Endothelial cell of umbilical vein (primary cell): Measurements from ENCODE around the gene PPM1J. TPM values are rescaled to one million over a fixed set of nuclear protein-coding genes. Genes with fewer than 3 reads are reported as not detected.
A peak's percentile ranks its signal among the peaks of the same experiment; 100 is the strongest.

ENCODE experiments used
- BruUV-seq: library from RNA; stranded (reverse); fragments of 400-500 nt; replicated peaks from 2 replicates; lab custom pipeline; 2021; lab: Mats Ljungman, UMichigan
- CTCF ChIA-PET: fragments of 300-600, 350-600 bp; sonication (Branson Sonifier 250); formaldehyde crosslinking; loops from one replicate; lab custom pipeline; 2021; ENCODE audit warnings: antibody characterized with exemption, inconsistent platforms; lab: Charles Lee
- POLR2A ChIA-PET: fragments of 300-600, 350-600 bp; sonication (Branson Sonifier 250); formaldehyde crosslinking; loops from one replicate; lab custom pipeline; 2021; ENCODE audit warnings: antibody characterized with exemption, inconsistent platforms; lab: Charles Lee
- DNase-seq: peaks from one replicate; pipeline ENCODE4 v3.0.0-alpha.2; 2011; ENCODE audit warnings: low read depth, low spot score
- FAIRE-seq: peaks from 2 replicates; lab custom pipeline; 2011; peaks lifted over from hg19 to GRCh38; lab: Jason Lieb, UNC
- H2AFZ ChIP-seq: 2 replicates; pipeline ENCODE4 v1.6.0; 2012; ENCODE audit warnings: low read depth, low read length, control low read depth, inconsistent platforms
- H3K27ac ChIP-seq: 2 replicates; pipeline ENCODE4 v1.5.1; 2011; ENCODE audit warnings: low read depth, mild to moderate bottlenecking, control low read depth, low read length, moderate library complexity; ENCODE audit not compliant: insufficient read depth
- H3K27me3 ChIP-seq, 2 experiments: 2 replicates each; pipeline versions ENCODE4 v1.6.0 to v1.6.1; 2011; ENCODE audit warnings: low read length in 2 of 2, mixed read lengths in 1 of 2; ENCODE audit not compliant: control insufficient read depth in 2 of 2, insufficient read depth in 2 of 2
- H3K36me3 ChIP-seq, 2 experiments: 2 replicates in 1 of 2; 3 replicates in 1 of 2; pipeline ENCODE4 v1.5.1; 2011; ENCODE audit warnings: low read length in 2 of 2, mild to moderate bottlenecking in 1 of 2, moderate library complexity in 1 of 2; ENCODE audit not compliant: control insufficient read depth in 2 of 2, insufficient read depth in 2 of 2; ENCODE audit errors: extremely low read depth in 1 of 2
- H3K4me1 ChIP-seq: 3 replicates; pipeline ENCODE4 v1.5.1; 2011; ENCODE audit warnings: mild to moderate bottlenecking, low read length; ENCODE audit not compliant: control insufficient read depth, insufficient read depth; ENCODE audit errors: extremely low read depth
- H3K4me2 ChIP-seq: 2 replicates; pipeline ENCODE4 v1.6.1; 2011; ENCODE audit warnings: low read length, control low read depth, mixed read lengths; ENCODE audit not compliant: insufficient read depth
- H3K4me3 ChIP-seq, 3 experiments: fragments of 200-600 bp in 1 of 3; sonication (generic), shearing (Covaris generic) in 1 of 3; replicated peaks in 1 of 3; 2 replicates each; pipeline ENCODE4 v1.5.1; 2011 to 2016; ENCODE audit warnings: control low read depth in 3 of 3, low read length in 3 of 3, mild to moderate bottlenecking in 2 of 3, inconsistent platforms in 1 of 3, low read depth in 1 of 3, moderate library complexity in 1 of 3; ENCODE audit not compliant: insufficient read depth in 1 of 3
- H3K79me2 ChIP-seq: 2 replicates; pipeline ENCODE4 v1.6.0; 2012; ENCODE audit warnings: low read length, inconsistent platforms; ENCODE audit not compliant: control insufficient read depth, insufficient read depth
- H3K9ac ChIP-seq: replicated peaks from 2 replicates; pipeline ENCODE3; 2011; ENCODE audit warnings: low read length, control low read depth; ENCODE audit not compliant: insufficient read depth; ENCODE audit errors: extremely low read depth
- H3K9me1 ChIP-seq: replicated peaks from 3 replicates; pipeline ENCODE4 v1.6.0; 2011; ENCODE audit warnings: mild to moderate bottlenecking, low read length; ENCODE audit not compliant: control insufficient read depth, insufficient read depth; ENCODE audit errors: extremely low read depth
- H3K9me3 ChIP-seq: replicated peaks from 2 replicates; pipeline ENCODE4 v1.5.1; 2012; ENCODE audit warnings: low read length, inconsistent platforms; ENCODE audit not compliant: control insufficient read depth, insufficient read depth
- H4K20me1 ChIP-seq: replicated peaks from 2 replicates; pipeline ENCODE3; 2011; ENCODE audit warnings: mild to moderate bottlenecking, low read length; ENCODE audit not compliant: control insufficient read depth, insufficient read depth; ENCODE audit errors: extremely low read depth
- CTCF ChIP-seq, 2 donors: IDR thresholded peaks; 1 replicate in 1 of 2; 2 replicates in 1 of 2; pipeline ENCODE4 v1.5.1; 2011; ENCODE audit warnings: low read length in 2 of 2, mild to moderate bottlenecking in 2 of 2, moderate library complexity in 2 of 2, control low read depth in 1 of 2, inconsistent platforms in 1 of 2, low read depth in 1 of 2; ENCODE audit not compliant: insufficient read depth in 1 of 2; ENCODE audit errors: extremely low read depth in 1 of 2
- EZH2 ChIP-seq: IDR thresholded peaks from 2 replicates; pipeline ENCODE4 v1.6.1; 2012; ENCODE audit warnings: borderline replicate concordance, low read depth, mild to moderate bottlenecking, moderate library complexity, low read length, inconsistent platforms; ENCODE audit not compliant: severe bottlenecking
- FOS ChIP-seq: IDR thresholded peaks from 2 replicates; pipeline ENCODE4 v1.6.1; 2011; ENCODE audit warnings: mild to moderate bottlenecking, low read length, moderate library complexity, borderline replicate concordance; ENCODE audit not compliant: insufficient read depth
- GATA2 ChIP-seq: IDR thresholded peaks from 2 replicates; pipeline ENCODE4 v1.7.0; 2011; ENCODE audit warnings: low read depth, mild to moderate bottlenecking, moderate library complexity, mixed read lengths, low read length; ENCODE audit not compliant: insufficient read length, insufficient read depth
- JUN ChIP-seq: IDR thresholded peaks from 2 replicates; pipeline ENCODE4 v1.6.1; 2011; ENCODE audit warnings: borderline replicate concordance, low read depth; ENCODE audit not compliant: insufficient read length, insufficient read depth
- MAX ChIP-seq: IDR thresholded peaks from 2 replicates; pipeline ENCODE4 v1.6.1; 2011; ENCODE audit not compliant: insufficient read depth, insufficient read length
- MYC ChIP-seq: IDR thresholded peaks from one replicate; pipeline ENCODE4 v1.6.1; 2011; ENCODE audit warnings: mild to moderate bottlenecking, low read depth, low read length
- POLR2A ChIP-seq: IDR thresholded peaks from 2 replicates; pipeline ENCODE4 v1.6.1; 2012; ENCODE audit warnings: low read depth, mild to moderate bottlenecking, control low read depth, low read length
- POLR2AphosphoS5 ChIP-seq: IDR thresholded peaks from 2 replicates; pipeline ENCODE4 v1.6.1; 2012; ENCODE audit warnings: low read depth, mild to moderate bottlenecking, control low read depth, low read length, moderate library complexity; ENCODE audit not compliant: insufficient read depth
- dilution Hi-C: fragments of 300-500 bp; cut with MboI; formaldehyde crosslinking; loops from one replicate; pipeline ENCODE4 v1.15.0; 2019; ENCODE audit warnings: low sequenced_read_pairs; ENCODE audit not compliant: extremely low pct_ligation_motif_present
- intact Hi-C: fragments of 100-400 bp; cut with micrococcal nuclease; formaldehyde crosslinking; loops from one replicate; pipeline ENCODE4 v1.10.0; 2022
- polyA plus RNA-seq, 4 experiments: library from polyadenylated mRNA; depleted of rRNA in 3 of 4; stranded (reverse) in 3 of 4; unstranded in 1 of 4; fragments of >200 nt; gene quantifications; 2 replicates each; pipeline versions ENCODE4 v1.2.1 to v1.2.3, GENCODE V29; 2011 to 2012; ENCODE audit warnings: missing spikeins in 1 of 4
- total RNA-seq: library from RNA; stranded (reverse); gene quantifications from 2 replicates; pipeline ENCODE4 v1.2.3, GENCODE V29; 2021

Gene PPM1J
- total and polyA plus RNA-seq, 2 donors (not counting 3 experiments of a cell fraction or from before 2014, with no cell fraction given) = 1.7 to 3.1 TPM

- Histone ChIP-seq H3K4me2 (no peak overlapping the region), H3K79me2 (peaks cover 24% of the 10 kb centered on the region), H3K4me3 (no peak overlapping the region), H3K4me1 (peaks cover 59% of the 10 kb centered on the region), H3K27ac (peak overlapping the region; percentile 88), H3K27me3 (no peaks in the 10 kb centered on the region), H3K9me1 (no peaks in the 10 kb centered on the region), H4K20me1 (no peaks in the 10 kb centered on the region), H3K36me3 (peaks cover 17 to 41% of the 10 kb centered on the region in 2 experiments), H2AFZ (no peak overlapping the region), H3K9ac (no peak overlapping the region), H3K9me3 (no peaks in the 10 kb centered on the region)
- dilution Hi-C loops (no loop called here), intact Hi-C loops (loop anchor here (1.0 kb wide), 2 partner anchors 25 to 80 kb away; partner anchors contain the start of genes CAPZA1, MOV10 and ST7L)
- ChIA-PET POLR2A (interaction anchor here (1.2 to 1.4 kb wide), 2 partner anchors 25 to 305 kb away, joined by 4 to 5 read pairs; partner anchors contain the start of gene MOV10), CTCF (interaction anchor here (0.9 to 6.7 kb wide), 3 partner anchors 11 to 309 kb away, joined by 3 to 57 read pairs (median 6); partner anchors contain the start of gene MOV10)
- no TSS peak for BruUV-seq
- FAIRE-seq = peak; percentile 18
- DNase-seq = peak; percentile 16
- TF ChIP-seq FOS (no peak), MYC (no peak), POLR2AphosphoS5 (no peak), CTCF (IDR thresholded peaks at IDR 0.05; ENCODE audit: extremely low read depth in 1 of 2, insufficient read depth in 1 of 2, low read depth in 1 of 2, low read length in 2 of 2) (no peak), JUN (no peak), POLR2A (no peak), MAX (no peak), EZH2 (no peak), GATA2 (no peak)
These were observed 15.5 kb downstream of the PPM1J start for GRCh38 chr1:112699425-112700144.
